GM19467 (cell line): ENCODE results near the gene STAG1.
"Not testable (repeated sequence)": the region's sequence is repeated elsewhere in the genome, so short reads cannot be mapped to it uniquely, and the experiment has no call there.

Experiments
- ATAC-seq: cut with Tn5 transposase; IDR thresholded peaks from one replicate; pipeline ENCODE4 v1.9.1; 2021; ENCODE audit warnings: mild to moderate bottlenecking, moderate library complexity; ENCODE audit not compliant: unreplicated experiment

STAG1 gene

GRCh38 chr3:136532766-136533165 is 219.4 kb downstream of the STAG1 start:
- ATAC-seq: no peak

GRCh38 chr3:136518102-136518501 is 234.1 kb downstream of the STAG1 start:
- ATAC-seq: no peak

GRCh38 chr3:136516656-136517055 is 235.5 kb downstream of the STAG1 start:
- no peak for ATAC-seq

- ATAC-seq: no peak
Measured at GRCh38 chr3:136516095-136516494, 236.1 kb downstream of the STAG1 start.

- ATAC-seq: not testable (repeated sequence)
Measured at GRCh38 chr3:136514533-136514932, 237.6 kb downstream of the STAG1 start.

GRCh38 chr3:136513367-136513766 is 238.8 kb downstream of the STAG1 start:
- ATAC-seq: no peak

GRCh38 chr3:136512381-136512780 is 239.8 kb downstream of the STAG1 start:
- ATAC-seq: no peak

GRCh38 chr3:136505676-136506075 is 246.5 kb downstream of the STAG1 start:
- no peak for ATAC-seq

GRCh38 chr3:136503056-136503455 is 249.1 kb downstream of the STAG1 start:
- ATAC-seq: no peak

- ATAC-seq: no peak
Measured at GRCh38 chr3:136498919-136499447, 253.2 kb downstream of the STAG1 start.

GRCh38 chr3:136495213-136495612 is 257.0 kb downstream of the STAG1 start:
- no peak for ATAC-seq

GRCh38 chr3:136490646-136491405 is 261.4 kb downstream of the STAG1 start:
- no peak for ATAC-seq

GRCh38 chr3:136485777-136486176 is 266.4 kb downstream of the STAG1 start:
- no peak for ATAC-seq

GRCh38 chr3:136476280-136476679 is 275.9 kb downstream of the STAG1 start:
- no peak for ATAC-seq

GRCh38 chr3:136474876-136475275 is 277.3 kb downstream of the STAG1 start:
- not testable (repeated sequence) for ATAC-seq

- ATAC-seq: no peak
Measured at GRCh38 chr3:136473716-136474326, 278.4 kb downstream of the STAG1 start.

- ATAC-seq: no peak
Measured at GRCh38 chr3:136465296-136465695, 286.9 kb downstream of the STAG1 start.

- ATAC-seq: no peak
Measured at GRCh38 chr3:136464502-136464901, 287.7 kb downstream of the STAG1 start.

- no peak for ATAC-seq
Measured at GRCh38 chr3:136463170-136463569, 289.0 kb downstream of the STAG1 start.

GRCh38 chr3:136457793-136458192 is 294.4 kb downstream of the STAG1 start:
- ATAC-seq: no peak

- no peak for ATAC-seq
Measured at GRCh38 chr3:136456196-136456595, 296.0 kb downstream of the STAG1 start.

- no peak for ATAC-seq
Measured at GRCh38 chr3:136444581-136444980, 307.6 kb downstream of the STAG1 start.
